ENCODE results near the gene EPB41L4B.

The EPB41L4B gene

DNA sequence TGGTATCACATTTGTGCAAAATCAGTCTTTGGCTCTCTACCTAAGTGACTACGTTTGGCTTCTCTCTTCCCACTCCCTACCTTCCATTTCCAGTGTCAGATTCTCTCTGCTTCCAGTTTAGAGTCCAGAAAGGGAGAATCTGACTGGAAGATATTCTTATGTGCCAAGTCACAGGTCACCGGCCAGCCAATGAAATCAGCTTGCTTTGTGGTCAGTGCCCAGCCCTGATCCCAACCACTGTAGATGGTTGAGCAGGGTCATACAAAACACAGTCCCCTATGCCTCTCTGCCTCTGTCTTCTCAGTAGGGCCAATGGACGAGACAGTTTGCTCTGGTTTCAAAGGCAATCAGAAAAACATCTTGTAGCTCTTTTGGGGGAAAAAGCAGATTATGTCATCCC is 15.6 kb upstream of the EPB41L4B start:
- TF ChIP-seq TOX (CRISPR knock-in tag; IDR thresholded peaks at IDR 0.05; ENCODE audit: borderline replicate concordance): no peak

DNA sequence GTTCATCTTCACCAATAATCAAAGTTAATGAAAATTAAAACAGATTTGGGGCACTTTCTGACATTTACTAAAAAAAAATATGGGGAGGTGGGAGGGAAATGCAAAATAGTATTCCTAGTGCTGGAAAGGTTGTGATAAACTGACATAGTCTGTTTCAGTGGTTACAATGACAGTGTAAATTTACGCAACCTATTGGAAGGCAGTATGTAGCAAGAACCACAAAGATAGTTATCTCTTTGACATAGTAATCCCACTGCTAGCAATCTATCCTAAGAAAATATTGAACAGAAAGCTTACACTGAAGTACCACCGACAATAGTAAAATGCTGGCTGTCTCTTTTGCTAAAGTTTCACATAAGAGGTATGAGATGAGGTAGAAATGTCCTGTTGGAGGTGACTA is 15.1 kb upstream of the EPB41L4B start:
- TF ChIP-seq ARNTL (CRISPR knock-in tag; IDR thresholded peaks at IDR 0.05; ENCODE audit: borderline replicate concordance, low read depth): no peak
- TF ChIP-seq CSDC2 (CRISPR knock-in tag; IDR thresholded peaks at IDR 0.05): no peak
- TF ChIP-seq ISL1 (CRISPR knock-in tag; IDR thresholded peaks at IDR 0.05): no peak
- no peak for TF ChIP-seq BACH2 (CRISPR knock-in tag; IDR thresholded peaks at IDR 0.05; ENCODE audit: borderline replicate concordance)
- TF ChIP-seq, protein P1, sequence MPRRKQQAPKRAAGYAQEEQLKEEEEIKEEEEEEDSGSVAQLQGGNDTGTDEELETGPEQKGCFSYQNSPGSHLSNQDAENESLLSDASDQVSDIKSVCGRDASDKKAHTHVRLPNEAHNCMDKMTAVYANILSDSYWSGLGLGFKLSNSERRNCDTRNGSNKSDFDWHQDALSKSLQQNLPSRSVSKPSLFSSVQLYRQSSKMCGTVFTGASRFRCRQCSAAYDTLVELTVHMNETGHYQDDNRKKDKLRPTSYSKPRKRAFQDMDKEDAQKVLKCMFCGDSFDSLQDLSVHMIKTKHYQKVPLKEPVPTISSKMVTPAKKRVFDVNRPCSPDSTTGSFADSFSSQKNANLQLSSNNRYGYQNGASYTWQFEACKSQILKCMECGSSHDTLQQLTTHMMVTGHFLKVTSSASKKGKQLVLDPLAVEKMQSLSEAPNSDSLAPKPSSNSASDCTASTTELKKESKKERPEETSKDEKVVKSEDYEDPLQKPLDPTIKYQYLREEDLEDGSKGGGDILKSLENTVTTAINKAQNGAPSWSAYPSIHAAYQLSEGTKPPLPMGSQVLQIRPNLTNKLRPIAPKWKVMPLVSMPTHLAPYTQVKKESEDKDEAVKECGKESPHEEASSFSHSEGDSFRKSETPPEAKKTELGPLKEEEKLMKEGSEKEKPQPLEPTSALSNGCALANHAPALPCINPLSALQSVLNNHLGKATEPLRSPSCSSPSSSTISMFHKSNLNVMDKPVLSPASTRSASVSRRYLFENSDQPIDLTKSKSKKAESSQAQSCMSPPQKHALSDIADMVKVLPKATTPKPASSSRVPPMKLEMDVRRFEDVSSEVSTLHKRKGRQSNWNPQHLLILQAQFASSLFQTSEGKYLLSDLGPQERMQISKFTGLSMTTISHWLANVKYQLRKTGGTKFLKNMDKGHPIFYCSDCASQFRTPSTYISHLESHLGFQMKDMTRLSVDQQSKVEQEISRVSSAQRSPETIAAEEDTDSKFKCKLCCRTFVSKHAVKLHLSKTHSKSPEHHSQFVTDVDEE (CRISPR knock-in tag; IDR thresholded peaks at IDR 0.05): no peak
- no peak for TF ChIP-seq PATZ1 (CRISPR knock-in tag; IDR thresholded peaks at IDR 0.05; ENCODE audit: borderline replicate concordance)
- TF ChIP-seq TCF4 (CRISPR knock-in tag; IDR thresholded peaks at IDR 0.05; ENCODE audit: borderline replicate concordance): no peak
- TF ChIP-seq ZC3H10 (CRISPR knock-in tag; IDR thresholded peaks at IDR 0.05): no peak
- TF ChIP-seq RARB (CRISPR knock-in tag; IDR thresholded peaks at IDR 0.05): no peak
- no peak for TF ChIP-seq PPARA (CRISPR knock-in tag; IDR thresholded peaks at IDR 0.05; ENCODE audit: borderline replicate concordance)
- no peak for TF ChIP-seq CSRNP3 (CRISPR knock-in tag; IDR thresholded peaks at IDR 0.05)
- no peak for TF ChIP-seq ZNF8 (CRISPR knock-in tag; IDR thresholded peaks at IDR 0.05)
- TF ChIP-seq GLIS3 (CRISPR knock-in tag; IDR thresholded peaks at IDR 0.05): no peak
- no peak for TF ChIP-seq ZFP30 (CRISPR knock-in tag; IDR thresholded peaks at IDR 0.05)
- TF ChIP-seq, protein P2, sequence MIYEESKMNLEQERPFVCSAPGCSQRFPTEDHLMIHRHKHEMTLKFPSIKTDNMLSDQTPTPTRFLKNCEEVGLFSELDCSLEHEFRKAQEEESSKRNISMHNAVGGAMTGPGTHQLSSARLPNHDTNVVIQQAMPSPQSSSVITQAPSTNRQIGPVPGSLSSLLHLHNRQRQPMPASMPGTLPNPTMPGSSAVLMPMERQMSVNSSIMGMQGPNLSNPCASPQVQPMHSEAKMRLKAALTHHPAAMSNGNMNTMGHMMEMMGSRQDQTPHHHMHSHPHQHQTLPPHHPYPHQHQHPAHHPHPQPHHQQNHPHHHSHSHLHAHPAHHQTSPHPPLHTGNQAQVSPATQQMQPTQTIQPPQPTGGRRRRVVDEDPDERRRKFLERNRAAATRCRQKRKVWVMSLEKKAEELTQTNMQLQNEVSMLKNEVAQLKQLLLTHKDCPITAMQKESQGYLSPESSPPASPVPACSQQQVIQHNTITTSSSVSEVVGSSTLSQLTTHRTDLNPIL (CRISPR knock-in tag; IDR thresholded peaks at IDR 0.05; ENCODE audit: low read depth): no peak
- TF ChIP-seq ESRRG (CRISPR knock-in tag; IDR thresholded peaks at IDR 0.05): no peak
- TF ChIP-seq POU6F1 (CRISPR knock-in tag; IDR thresholded peaks at IDR 0.05; ENCODE audit: borderline replicate concordance, low read depth): no peak
- no peak for TF ChIP-seq ZNF565 (CRISPR knock-in tag; conservative IDR thresholded peaks at IDR 0.05; ENCODE audit: low read depth)
- TF ChIP-seq ZFP3 (CRISPR knock-in tag; IDR thresholded peaks at IDR 0.05): no peak
- no peak for ATAC-seq

More for the DNA sequence above, 15.6 kb upstream of the EPB41L4B start:
- ATAC-seq: no peak

DNA sequence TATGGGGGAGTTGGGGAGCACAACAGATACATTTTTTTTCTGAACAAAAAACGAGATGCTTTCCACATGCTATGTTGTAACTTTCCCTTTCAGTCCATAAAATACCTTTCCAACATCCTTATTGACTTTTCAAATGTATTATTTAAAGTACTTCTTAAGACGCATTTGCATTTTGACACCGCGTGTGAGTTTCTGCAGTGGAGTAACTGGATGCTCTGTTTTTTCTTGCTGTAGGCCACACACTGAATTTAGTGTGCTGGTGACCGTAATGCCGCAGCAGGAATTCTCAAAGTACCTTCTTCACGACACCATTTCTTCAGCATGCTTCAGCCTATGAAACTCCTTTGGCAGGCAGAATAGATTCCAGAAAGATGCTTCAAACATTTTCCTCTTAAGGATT is 14.3 kb upstream of the EPB41L4B start:
- ATAC-seq: no peak
- TF ChIP-seq, protein P1 (CRISPR knock-in tag; IDR thresholded peaks at IDR 0.05): no peak
- TF ChIP-seq ARNTL (CRISPR knock-in tag; IDR thresholded peaks at IDR 0.05; ENCODE audit: borderline replicate concordance, low read depth) (no peak), ZFP30 (CRISPR knock-in tag; IDR thresholded peaks at IDR 0.05) (no peak), ISL1 (CRISPR knock-in tag; IDR thresholded peaks at IDR 0.05) (no peak)
